ENCODE measurements around the gene MRPL2. TPM values are rescaled to one million over a fixed set of nuclear protein-coding genes. Genes with fewer than 3 reads are reported as not detected.

MRPL2 gene
- total and polyA plus RNA-seq, 2 of the 8 experiments (the other 6 are each of a cell fraction or from before 2014, with no cell fraction given), result 58.7 to 99.9 TPM

- TF ChIP-seq KDM5A (IDR thresholded peaks at IDR 0.05; ENCODE audit: low read length), result no peak
- no peak for TF ChIP-seq SAP30 (IDR thresholded peaks at IDR 0.05; ENCODE audit: insufficient read depth, insufficient replicate concordance, low read length)
- no peak for TF ChIP-seq CHD2 (IDR thresholded peaks at IDR 0.05; ENCODE audit: low read length)
- TF ChIP-seq ZNF274 (IDR thresholded peaks at IDR 0.05; ENCODE audit: borderline replicate concordance, extremely low read depth, low read length), result no peak
- no peak for TF ChIP-seq BRCA1 (IDR thresholded peaks at IDR 0.05; ENCODE audit: low read depth, low read length)
- no peak for TF ChIP-seq RXRA (IDR thresholded peaks at IDR 0.05; ENCODE audit: insufficient read depth, low read depth, low read length)
- TF ChIP-seq RFX5 (IDR thresholded peaks at IDR 0.05; ENCODE audit: borderline replicate concordance, low read depth, low read length), result no peak
- no peak for TF ChIP-seq CEBPB (IDR thresholded peaks at IDR 0.05; ENCODE audit: low read depth, low read length)
- TF ChIP-seq FOSL1 (IDR thresholded peaks at IDR 0.05; ENCODE audit: insufficient read depth, low read depth, low read length), result no peak
- peak; percentile 4; the same call in 1 of the 2 replicates for TF ChIP-seq PHF8 (conservative IDR thresholded peaks at IDR 0.05; ENCODE audit: low read depth, low read length)
These were observed 960 bp upstream of the MRPL2 start (continued) for GRCh38 chr6:43060034-43060754.
